Coronary artery (tissue), 2 donors: ENCODE measurements around the gene ARMC6.

Source experiments
- DNase-seq: peaks from one replicate; pipeline ENCODE4 v3.0.0-alpha.2; 2017; ENCODE audit warnings: low spot score
- H3K27ac ChIP-seq, 2 donors: fragments of 200-600 bp; sonication (generic); one replicate each; pipeline ENCODE4 v1.5.1; 2016 to 2019
- H3K4me3 ChIP-seq: fragments of 200-600 bp; sonication (generic); 2 replicates; pipeline ENCODE4 v1.5.1; 2016; ENCODE audit warnings: mild to moderate bottlenecking, moderate library complexity
- CTCF ChIP-seq: fragments of 200-600 bp; sonication (generic); IDR thresholded peaks from one replicate; pipeline ENCODE4 v1.5.1; 2019; ENCODE audit warnings: antibody characterized with exemption

ARMC6 gene

GRCh38 chr19:19087676-19088075, 54.3 kb downstream of the ARMC6 start:
- no peak for TF ChIP-seq CTCF
- DNase-seq, result no peak
- Histone ChIP-seq H3K4me3 (no peak overlapping the region), H3K27ac (no peak overlapping the region)

- TF ChIP-seq CTCF, result no peak
- Histone ChIP-seq H3K27ac (no peak overlapping the region), H3K4me3 (no peak overlapping the region)
- no peak for DNase-seq
Measured at GRCh38 chr19:19094513-19094912, 61.1 kb downstream of the ARMC6 start.

- TF ChIP-seq CTCF, result no peak
- no peak for DNase-seq
- no peak overlapping the region for H3K27ac ChIP-seq
- no peak overlapping the region for H3K4me3 ChIP-seq
Measured at GRCh38 chr19:19095691-19096090, 62.3 kb downstream of the ARMC6 start.

GRCh38 chr19:19096641-19097627, 63.5 kb downstream of the ARMC6 start:
- DNase-seq, result no peak
- H3K4me3 ChIP-seq, result no peak overlapping the region
- TF ChIP-seq CTCF, result no peak
- no peak overlapping the region for H3K27ac ChIP-seq

- DNase-seq, result no peak
- Histone ChIP-seq H3K27ac (no peak overlapping the region), H3K4me3 (no peak overlapping the region)
- TF ChIP-seq CTCF, result no peak
Measured at GRCh38 chr19:19098084-19098702, 64.8 kb downstream of the ARMC6 start.

- H3K4me3 ChIP-seq, result no peak overlapping the region
- DNase-seq, result no peak
- TF ChIP-seq CTCF, result no peak
- H3K27ac ChIP-seq, result no peak overlapping the region
Measured at GRCh38 chr19:19098703-19099632, 65.6 kb downstream of the ARMC6 start.
